ENCODE measurements around the gene ANKFN1.

The ANKFN1 gene

GRCh38 chr17:56431736-56432135, 278.5 kb downstream of the ANKFN1 start:
- no peak overlapping the region for H3K4me2 ChIP-seq (ENCODE audit: low read length)
- no peak overlapping the region for H3K27ac ChIP-seq (ENCODE audit: low read depth, low read length)
- H2BK5ac ChIP-seq (ENCODE audit: low read depth, low read length, poor library complexity) = no peak overlapping the region
- no peaks in the 10 kb centered on the region for H3K9me3 ChIP-seq (ENCODE audit: insufficient read depth, low read depth, low read length)
- no peaks in the 10 kb centered on the region for H3K4me1 ChIP-seq (ENCODE audit: control insufficient read depth in 1 of 2, insufficient read depth in 2 of 2, low read length in 2 of 2)
- no peak overlapping the region for H2AK5ac ChIP-seq (ENCODE audit: low read length)
- no peaks in the 10 kb centered on the region for H3K36me3 ChIP-seq (ENCODE audit: control insufficient read depth in 1 of 2, insufficient read depth in 2 of 2, low read length in 2 of 2)
- H4K12ac ChIP-seq (ENCODE audit: low read depth, low read length) = no peak overlapping the region
- no peak overlapping the region for H3K14ac ChIP-seq (ENCODE audit: low read length)
- no peak overlapping the region for H3K18ac ChIP-seq (ENCODE audit: low read length)
- no peak overlapping the region for H3K4me3 ChIP-seq (ENCODE audit: low read depth, low read length)
- WGBS (ENCODE audit: extremely low coverage, insufficient coverage, insufficient read length) = no CpG with 5 or more reads among the region's 3 CpGs
- H2BK12ac ChIP-seq (ENCODE audit: low read length) = no peak overlapping the region
- H4K91ac ChIP-seq (ENCODE audit: low read depth, low read length) = no peak overlapping the region
- H3K27me3 ChIP-seq (ENCODE audit: insufficient read depth, low read length) = no peaks in the 10 kb centered on the region
- H3K79me1 ChIP-seq (ENCODE audit: low read length) = no peaks in the 10 kb centered on the region
- no peak for DNase-seq
- H4K8ac ChIP-seq (ENCODE audit: low read depth, low read length) = no peak overlapping the region
- no peak overlapping the region for H3K9ac ChIP-seq (ENCODE audit: low read length)
- H2BK120ac ChIP-seq (ENCODE audit: insufficient read depth, low read length, poor library complexity) = no peak overlapping the region
- no peak overlapping the region for H2AFZ ChIP-seq (ENCODE audit: insufficient read depth, low read length, poor library complexity)
- H3K79me2 ChIP-seq (ENCODE audit: control insufficient read depth, insufficient read depth, low read length, poor library complexity) = no peaks in the 10 kb centered on the region
- H3K23ac ChIP-seq (ENCODE audit: low read length) = no peak overlapping the region
- H3K4ac ChIP-seq (ENCODE audit: low read depth, low read length) = no peak overlapping the region

GRCh38 chr17:56432443-56432842, 279.2 kb downstream of the ANKFN1 start:
- Histone ChIP-seq H3K4me1 (ENCODE audit: control insufficient read depth in 1 of 2, insufficient read depth in 2 of 2, low read length in 2 of 2) (no peaks in the 10 kb centered on the region), H3K23ac (ENCODE audit: low read length) (no peak overlapping the region), H3K9me3 (ENCODE audit: insufficient read depth, low read depth, low read length) (no peaks in the 10 kb centered on the region), H3K4ac (ENCODE audit: low read depth, low read length) (no peak overlapping the region), H2AFZ (ENCODE audit: insufficient read depth, low read length, poor library complexity) (no peak overlapping the region), H3K18ac (ENCODE audit: low read length) (no peak overlapping the region), H3K79me2 (ENCODE audit: control insufficient read depth, insufficient read depth, low read length, poor library complexity) (no peaks in the 10 kb centered on the region), H2BK5ac (ENCODE audit: low read depth, low read length, poor library complexity) (no peak overlapping the region), H2BK120ac (ENCODE audit: insufficient read depth, low read length, poor library complexity) (no peak overlapping the region), H3K27ac (ENCODE audit: low read depth, low read length) (no peak overlapping the region), H3K4me3 (ENCODE audit: low read depth, low read length) (no peak overlapping the region), H3K9ac (ENCODE audit: low read length) (no peak overlapping the region), H3K14ac (ENCODE audit: low read length) (no peak overlapping the region), H3K79me1 (ENCODE audit: low read length) (no peaks in the 10 kb centered on the region), H2AK5ac (ENCODE audit: low read length) (no peak overlapping the region), H3K27me3 (ENCODE audit: insufficient read depth, low read length) (no peaks in the 10 kb centered on the region), H4K91ac (ENCODE audit: low read depth, low read length) (no peak overlapping the region), H3K36me3 (ENCODE audit: control insufficient read depth in 1 of 2, insufficient read depth in 2 of 2, low read length in 2 of 2) (no peaks in the 10 kb centered on the region), H4K8ac (ENCODE audit: low read depth, low read length) (no peak overlapping the region), H4K12ac (ENCODE audit: low read depth, low read length) (no peak overlapping the region), H2BK12ac (ENCODE audit: low read length) (no peak overlapping the region), H3K4me2 (ENCODE audit: low read length) (no peak overlapping the region)
- WGBS (ENCODE audit: extremely low coverage, insufficient coverage, insufficient read length) = no CpG with 5 or more reads among the region's 4 CpGs
- no peak for DNase-seq

GRCh38 chr17:56434610-56435009, 281.3 kb downstream of the ANKFN1 start:
- Histone ChIP-seq H2BK120ac (ENCODE audit: insufficient read depth, low read length, poor library complexity) (no peak overlapping the region), H4K91ac (ENCODE audit: low read depth, low read length) (no peak overlapping the region), H2AK5ac (ENCODE audit: low read length) (no peak overlapping the region), H3K4me1 (ENCODE audit: control insufficient read depth in 1 of 2, insufficient read depth in 2 of 2, low read length in 2 of 2) (no peaks in the 10 kb centered on the region), H2BK12ac (ENCODE audit: low read length) (no peak overlapping the region), H3K4me3 (ENCODE audit: low read depth, low read length) (no peak overlapping the region), H2BK5ac (ENCODE audit: low read depth, low read length, poor library complexity) (no peak overlapping the region), H3K23ac (ENCODE audit: low read length) (no peak overlapping the region), H4K12ac (ENCODE audit: low read depth, low read length) (no peak overlapping the region), H4K8ac (ENCODE audit: low read depth, low read length) (no peak overlapping the region), H3K4me2 (ENCODE audit: low read length) (no peak overlapping the region), H3K36me3 (ENCODE audit: control insufficient read depth in 1 of 2, insufficient read depth in 2 of 2, low read length in 2 of 2) (no peaks in the 10 kb centered on the region), H3K9ac (ENCODE audit: low read length) (no peak overlapping the region), H3K9me3 (ENCODE audit: insufficient read depth, low read depth, low read length) (no peaks in the 10 kb centered on the region), H3K4ac (ENCODE audit: low read depth, low read length) (no peak overlapping the region), H3K27me3 (ENCODE audit: insufficient read depth, low read length) (no peaks in the 10 kb centered on the region), H2AFZ (ENCODE audit: insufficient read depth, low read length, poor library complexity) (no peak overlapping the region), H3K14ac (ENCODE audit: low read length) (no peak overlapping the region), H3K18ac (ENCODE audit: low read length) (no peak overlapping the region), H3K79me2 (ENCODE audit: control insufficient read depth, insufficient read depth, low read length, poor library complexity) (no peaks in the 10 kb centered on the region), H3K79me1 (ENCODE audit: low read length) (no peaks in the 10 kb centered on the region), H3K27ac (ENCODE audit: low read depth, low read length) (no peak overlapping the region)
- WGBS (ENCODE audit: extremely low coverage, insufficient coverage, insufficient read length) = no CpG with 5 or more reads among the region's 10 CpGs
- DNase-seq = peak; percentile 6 to 31

GRCh38 chr17:56436142-56436541, 282.9 kb downstream of the ANKFN1 start:
- Histone ChIP-seq H3K23ac (ENCODE audit: low read length) (no peak overlapping the region), H2BK12ac (ENCODE audit: low read length) (no peak overlapping the region)

More at GRCh38 chr17:56436142-56436541, 282.9 kb downstream of the ANKFN1 start:
- Histone ChIP-seq H4K91ac (ENCODE audit: low read depth, low read length) (no peak overlapping the region), H3K27ac (ENCODE audit: low read depth, low read length) (no peak overlapping the region), H3K4ac (ENCODE audit: low read depth, low read length) (no peak overlapping the region), H3K4me2 (ENCODE audit: low read length) (no peak overlapping the region), H3K27me3 (ENCODE audit: insufficient read depth, low read length) (no peaks in the 10 kb centered on the region), H2AFZ (ENCODE audit: insufficient read depth, low read length, poor library complexity) (no peak overlapping the region), H3K4me3 (ENCODE audit: low read depth, low read length) (no peak overlapping the region), H3K14ac (ENCODE audit: low read length) (no peak overlapping the region), H3K9ac (ENCODE audit: low read length) (no peak overlapping the region), H4K12ac (ENCODE audit: low read depth, low read length) (no peak overlapping the region), H3K4me1 (ENCODE audit: control insufficient read depth in 1 of 2, insufficient read depth in 2 of 2, low read length in 2 of 2) (no peaks in the 10 kb centered on the region), H2BK120ac (ENCODE audit: insufficient read depth, low read length, poor library complexity) (no peak overlapping the region), H3K79me1 (ENCODE audit: low read length) (no peaks in the 10 kb centered on the region), H3K79me2 (ENCODE audit: control insufficient read depth, insufficient read depth, low read length, poor library complexity) (no peaks in the 10 kb centered on the region), H2AK5ac (ENCODE audit: low read length) (no peak overlapping the region), H3K36me3 (ENCODE audit: control insufficient read depth in 1 of 2, insufficient read depth in 2 of 2, low read length in 2 of 2) (no peaks in the 10 kb centered on the region), H2BK5ac (ENCODE audit: low read depth, low read length, poor library complexity) (no peak overlapping the region), H3K18ac (ENCODE audit: low read length) (no peak overlapping the region), H3K9me3 (ENCODE audit: insufficient read depth, low read depth, low read length) (no peaks in the 10 kb centered on the region), H4K8ac (ENCODE audit: low read depth, low read length) (no peak overlapping the region)
- WGBS (ENCODE audit: extremely low coverage, insufficient coverage, insufficient read length) = no CpG with 5 or more reads among the region's 4 CpGs
- DNase-seq = peak in 1 of 2 donors; percentile 42

All from trophoblast cell (in vitro differentiated cells and primary cell).